ENCODE results near the gene GDPGP1. TPM values are rescaled to one million over a fixed set of nuclear protein-coding genes. Genes with fewer than 3 reads are reported as not detected.
A peak's percentile ranks its signal among the peaks of the same experiment; 100 is the strongest.
"Not testable (repeated sequence)": the region's sequence is repeated elsewhere in the genome, so short reads cannot be mapped to it uniquely, and the experiment has no call there.

The GDPGP1 gene
- 16.9 TPM for total RNA-seq

GRCh38 chr15:90234096-90234988, at the start of gene GDPGP1:
Gene GDPGP1, plus strand, starts transcription at chr15:90234209. Its CDS starts 6,700 bp downstream, at chr15:90240909.
- no peak for DNase-seq (ENCODE audit: low spot score)

GRCh38 chr15:90184786-90185704, 49.0 kb upstream of the GDPGP1 start:
- peak; percentile 84 for DNase-seq (ENCODE audit: low spot score)

GRCh38 chr15:90187257-90187868, 46.6 kb upstream of the GDPGP1 start:
- no peak for DNase-seq (ENCODE audit: low spot score)

- DNase-seq (ENCODE audit: low spot score) = not testable (repeated sequence)
Measured at GRCh38 chr15:90188065-90188464, 45.9 kb upstream of the GDPGP1 start.

GRCh38 chr15:90188914-90189748, 44.9 kb upstream of the GDPGP1 start:
- DNase-seq (ENCODE audit: low spot score) = no peak

GRCh38 chr15:90189781-90190467, 44.1 kb upstream of the GDPGP1 start:
- no peak for DNase-seq (ENCODE audit: low spot score)

- peak; percentile 90 for DNase-seq (ENCODE audit: low spot score)
Measured at GRCh38 chr15:90190606-90191343, 43.2 kb upstream of the GDPGP1 start.

- no peak for DNase-seq (ENCODE audit: low spot score)
Measured at GRCh38 chr15:90191344-90191687, 42.7 kb upstream of the GDPGP1 start.

- DNase-seq (ENCODE audit: low spot score) = peak; percentile 86
Measured at GRCh38 chr15:90191794-90192509, 42.1 kb upstream of the GDPGP1 start.

GRCh38 chr15:90192961-90193786, 40.8 kb upstream of the GDPGP1 start:
- DNase-seq (ENCODE audit: low spot score) = peak; percentile 67

GRCh38 chr15:90194655-90195054, 39.4 kb upstream of the GDPGP1 start:
- no peak for DNase-seq (ENCODE audit: low spot score)

GRCh38 chr15:90200534-90201129, 33.4 kb upstream of the GDPGP1 start:
- no peak for DNase-seq (ENCODE audit: low spot score)

GRCh38 chr15:90201130-90201943, 32.7 kb upstream of the GDPGP1 start, which contains the start of gene SEMA4B:
Gene SEMA4B, plus strand, starts transcription at chr15:90201330. Its CDS starts 249 bp downstream, at chr15:90201579.
- peak; percentile 77 for DNase-seq (ENCODE audit: low spot score)

- no peak for DNase-seq (ENCODE audit: low spot score)
Measured at GRCh38 chr15:90201944-90202375, 32.0 kb upstream of the GDPGP1 start.

- DNase-seq (ENCODE audit: low spot score) = no peak
Measured at GRCh38 chr15:90202929-90203328, 31.1 kb upstream of the GDPGP1 start.

GRCh38 chr15:90203473-90203872, 30.5 kb upstream of the GDPGP1 start:
- no peak for DNase-seq (ENCODE audit: low spot score)

GRCh38 chr15:90203922-90204321, 30.1 kb upstream of the GDPGP1 start:
- DNase-seq (ENCODE audit: low spot score) = no peak
